Measurements from ENCODE around the gene ATG12.
"Not testable (repeated sequence)": the region's sequence is repeated elsewhere in the genome, so short reads cannot be mapped to it uniquely, and the experiment has no call there.

Gene ATG12

DNA sequence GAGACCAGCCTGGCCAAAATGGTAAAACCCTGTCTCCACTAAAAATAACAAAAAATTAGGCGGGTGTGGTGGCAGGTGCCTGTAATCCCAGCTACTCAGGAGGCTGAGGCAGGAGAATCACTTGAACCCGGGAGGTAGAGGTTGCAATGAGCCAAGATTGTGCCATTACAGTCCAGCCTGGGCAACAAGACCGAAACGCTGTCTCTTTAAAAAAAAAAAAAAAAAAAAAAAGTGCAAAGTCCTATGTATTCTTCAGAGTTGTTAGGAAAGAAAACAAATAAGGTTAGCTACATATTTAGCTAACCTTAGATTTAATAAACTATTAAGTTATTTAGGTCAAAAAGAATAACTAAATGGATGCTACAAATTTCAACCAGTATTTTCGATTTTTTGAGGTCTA is 11.5 kb downstream of the ATG12 start:
- TF ChIP-seq, protein P1, sequence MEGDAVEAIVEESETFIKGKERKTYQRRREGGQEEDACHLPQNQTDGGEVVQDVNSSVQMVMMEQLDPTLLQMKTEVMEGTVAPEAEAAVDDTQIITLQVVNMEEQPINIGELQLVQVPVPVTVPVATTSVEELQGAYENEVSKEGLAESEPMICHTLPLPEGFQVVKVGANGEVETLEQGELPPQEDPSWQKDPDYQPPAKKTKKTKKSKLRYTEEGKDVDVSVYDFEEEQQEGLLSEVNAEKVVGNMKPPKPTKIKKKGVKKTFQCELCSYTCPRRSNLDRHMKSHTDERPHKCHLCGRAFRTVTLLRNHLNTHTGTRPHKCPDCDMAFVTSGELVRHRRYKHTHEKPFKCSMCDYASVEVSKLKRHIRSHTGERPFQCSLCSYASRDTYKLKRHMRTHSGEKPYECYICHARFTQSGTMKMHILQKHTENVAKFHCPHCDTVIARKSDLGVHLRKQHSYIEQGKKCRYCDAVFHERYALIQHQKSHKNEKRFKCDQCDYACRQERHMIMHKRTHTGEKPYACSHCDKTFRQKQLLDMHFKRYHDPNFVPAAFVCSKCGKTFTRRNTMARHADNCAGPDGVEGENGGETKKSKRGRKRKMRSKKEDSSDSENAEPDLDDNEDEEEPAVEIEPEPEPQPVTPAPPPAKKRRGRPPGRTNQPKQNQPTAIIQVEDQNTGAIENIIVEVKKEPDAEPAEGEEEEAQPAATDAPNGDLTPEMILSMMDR (IDR thresholded peaks at IDR 0.05; ENCODE audit: control insufficient read depth, extremely low read depth, insufficient read depth), result no peak
- no peak overlapping the region for H3K4me3 ChIP-seq (ENCODE audit: low read depth, low read length)
- DNase-seq (ENCODE audit: low read depth), result no peak

DNA sequence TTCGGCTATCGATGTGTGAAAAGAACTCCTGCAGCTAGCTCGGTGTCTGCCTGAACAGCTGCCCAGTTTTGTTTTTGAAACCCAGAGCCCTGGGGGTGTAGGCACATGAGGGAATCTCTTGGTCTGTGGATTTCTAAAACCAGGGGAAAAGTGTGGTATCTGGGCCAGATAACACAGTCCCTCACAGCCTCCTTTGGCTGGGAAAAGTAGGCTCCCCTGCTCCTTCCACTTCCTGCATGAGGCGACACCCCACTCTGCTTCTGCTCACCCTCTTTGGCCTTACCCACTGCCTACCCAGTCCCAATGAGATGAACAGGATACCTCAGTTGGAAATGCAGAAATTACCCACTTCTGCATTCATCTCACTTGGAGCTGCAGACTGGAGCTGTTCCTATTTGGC is 15.4 kb downstream of the ATG12 start:
- TF ChIP-seq, protein P1 (IDR thresholded peaks at IDR 0.05; ENCODE audit: control insufficient read depth, extremely low read depth, insufficient read depth), result no peak
- no peak for DNase-seq (ENCODE audit: low read depth)
- no peak overlapping the region for H3K4me3 ChIP-seq (ENCODE audit: low read depth, low read length)

DNA sequence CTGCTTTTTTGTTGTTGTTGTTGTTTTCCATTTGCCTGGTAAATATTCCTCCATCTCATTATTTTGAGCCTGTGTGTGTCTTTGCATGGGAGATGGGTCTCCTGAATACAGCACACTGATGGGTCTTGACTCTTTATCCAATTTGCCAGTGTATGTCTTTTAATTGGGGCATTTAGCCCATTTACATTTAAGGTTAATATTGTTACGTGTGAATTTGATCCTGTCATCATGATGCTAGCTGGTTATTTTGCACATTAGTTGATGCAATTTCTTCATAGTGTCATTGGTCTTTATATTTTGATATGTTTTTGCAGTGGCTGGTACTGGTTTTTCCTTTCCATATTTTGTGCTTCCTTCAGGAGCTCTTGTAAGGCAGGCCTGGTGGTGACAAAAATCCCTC is 16.4 kb downstream of the ATG12 start:
- DNase-seq (ENCODE audit: low read depth); H3K4me3 ChIP-seq (ENCODE audit: low read depth, low read length): not testable (repeated sequence)

DNA sequence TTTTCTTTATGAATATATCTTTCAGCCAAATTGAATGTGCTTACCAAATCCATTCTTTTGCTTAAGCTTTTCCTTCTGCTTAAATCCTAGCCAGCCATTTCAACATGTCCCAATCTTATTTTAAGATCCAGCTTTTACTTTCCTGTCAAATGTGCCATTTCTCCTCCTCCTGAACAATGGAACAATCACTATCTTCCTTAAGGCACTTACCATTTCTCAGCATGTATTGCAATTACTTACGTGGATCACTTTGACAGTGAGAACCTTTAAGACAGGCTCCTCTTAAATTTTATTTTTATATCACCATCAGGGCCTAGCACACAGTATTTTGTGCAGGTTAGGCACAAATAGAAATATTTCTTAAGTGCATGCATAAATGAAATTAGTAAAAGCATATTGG is 20.5 kb downstream of the ATG12 start:
- H3K4me3 ChIP-seq (ENCODE audit: low read depth, low read length), result no peak overlapping the region
- no peak for DNase-seq (ENCODE audit: low read depth)
- TF ChIP-seq, protein P1 (IDR thresholded peaks at IDR 0.05; ENCODE audit: control insufficient read depth, extremely low read depth, insufficient read depth), result no peak

DNA sequence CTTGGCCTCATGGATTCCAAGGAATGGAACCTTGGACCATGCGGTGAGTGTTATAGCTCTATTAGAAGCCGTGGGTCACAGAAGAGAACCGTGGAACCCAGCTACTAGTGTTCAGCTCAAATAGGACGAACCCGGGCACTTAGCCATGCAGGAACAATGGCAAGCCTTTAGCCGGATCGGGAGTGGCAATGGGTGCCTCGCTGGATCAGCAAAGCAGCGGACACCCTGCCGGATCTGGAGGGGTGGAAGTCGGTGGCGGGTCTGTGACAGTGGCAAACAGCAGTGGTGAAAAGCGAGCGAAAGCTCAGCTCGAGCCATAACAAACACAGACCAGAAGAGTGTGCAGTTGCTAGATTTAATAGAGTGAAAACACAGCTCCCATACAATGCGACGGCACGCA is 22.5 kb downstream of the ATG12 start:
- DNase-seq (ENCODE audit: low read depth), result no peak
- no peak overlapping the region for H3K4me3 ChIP-seq (ENCODE audit: low read depth, low read length)
- TF ChIP-seq, protein P1 (IDR thresholded peaks at IDR 0.05; ENCODE audit: control insufficient read depth, extremely low read depth, insufficient read depth), result no peak

DNA sequence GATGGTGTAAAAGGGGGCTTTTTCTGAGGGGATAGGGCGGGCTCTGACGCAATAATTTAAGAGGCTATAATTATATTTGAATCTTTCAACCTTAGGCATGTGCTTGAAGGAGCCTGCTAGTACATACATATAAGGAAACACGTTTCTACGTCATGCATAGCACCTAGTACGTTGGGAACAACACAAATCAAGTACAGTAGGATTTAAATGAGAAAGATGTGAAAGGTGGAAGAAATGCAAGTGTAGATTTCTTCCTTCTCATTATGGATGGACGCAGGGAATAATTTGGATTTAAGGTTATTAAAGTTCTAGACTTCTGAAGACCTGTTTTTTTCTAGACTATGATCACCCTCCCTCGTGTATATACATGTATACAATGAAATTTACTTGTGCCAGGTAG is 24.0 kb downstream of the ATG12 start:
- DNase-seq (ENCODE audit: low read depth), result no peak
- TF ChIP-seq, protein P1 (IDR thresholded peaks at IDR 0.05; ENCODE audit: control insufficient read depth, extremely low read depth, insufficient read depth), result no peak
- H3K4me3 ChIP-seq (ENCODE audit: low read depth, low read length), result no peak overlapping the region

DNA sequence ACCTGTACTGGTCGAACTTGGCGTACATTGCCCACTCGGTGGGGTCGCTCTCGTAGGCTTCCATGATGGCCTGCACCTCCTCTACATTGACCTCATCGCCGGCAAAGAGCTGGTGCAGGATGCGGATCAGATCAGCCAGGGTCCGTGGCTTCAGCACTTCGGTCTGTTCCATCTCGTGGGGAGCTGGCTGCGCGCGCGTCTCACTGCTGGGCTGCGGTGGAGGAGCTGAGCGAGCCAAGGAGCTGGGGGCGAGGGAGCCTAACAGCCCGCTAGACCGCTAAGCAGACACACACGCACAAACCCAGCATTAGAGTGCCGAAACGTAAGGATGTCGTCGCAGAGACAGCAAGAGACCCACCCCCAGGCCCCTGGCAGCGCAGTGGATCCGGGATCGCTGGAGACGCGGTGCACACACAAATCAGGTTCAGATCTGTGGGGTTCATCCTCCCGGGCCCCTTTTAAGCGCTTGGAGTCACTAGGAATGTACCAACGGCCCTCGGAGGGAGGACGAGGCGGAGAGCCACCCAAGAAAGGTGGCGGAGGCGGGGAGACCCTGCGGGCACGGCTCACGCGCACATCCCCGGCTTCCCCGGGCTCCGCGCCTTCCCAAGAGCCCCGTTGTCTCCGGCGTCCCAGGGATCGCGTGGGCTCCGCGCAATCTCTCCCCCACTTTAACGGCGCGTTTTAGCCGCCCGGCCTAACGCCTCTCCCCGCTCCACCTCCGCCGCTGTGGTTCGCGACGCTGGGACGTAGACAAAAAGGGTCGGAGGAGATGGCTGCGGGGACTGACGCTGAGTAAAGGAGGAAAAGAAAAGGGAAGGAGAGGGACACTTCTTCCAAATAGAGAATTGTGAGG is 24.9 kb downstream of the ATG12 start, which contains the start of gene CDO1:
TSS of gene CDO1 (minus strand) at position 434 of the 856 bp plus-strand sequence. CDS start at position 172, 262 bp downstream.
- no peak within 1 kb of the TSS for H3K4me3 ChIP-seq (ENCODE audit: low read depth, low read length)
- no peak for DNase-seq (ENCODE audit: low read depth)
- TF ChIP-seq, protein P1 (IDR thresholded peaks at IDR 0.05; ENCODE audit: control insufficient read depth, extremely low read depth, insufficient read depth), result no peak

Data from LNCaP clone FGC (cell line).